GM19238 (cell line): Measurements from ENCODE around the gene NCEH1.
"Not testable (repeated sequence)": the region's sequence is repeated elsewhere in the genome, so short reads cannot be mapped to it uniquely, and the experiment has no call there.

Experiments used
- DNase-seq: peaks from one replicate; pipeline ENCODE4 v3.0.0; 2011; ENCODE audit warnings: low spot score; ENCODE audit not compliant: insufficient read length

Gene NCEH1

GRCh38 chr3:172614340-172615274 lies 96.3 kb downstream of the NCEH1 start:
- DNase-seq: no peak

- no peak for DNase-seq
Measured at GRCh38 chr3:172613845-172614244, 97.0 kb downstream of the NCEH1 start.

- no peak for DNase-seq
Measured at GRCh38 chr3:172612871-172613678, 97.8 kb downstream of the NCEH1 start.

GRCh38 chr3:172609750-172610149 lies 101.1 kb downstream of the NCEH1 start:
- no peak for DNase-seq

GRCh38 chr3:172608575-172608974 lies 102.3 kb downstream of the NCEH1 start:
- DNase-seq: no peak

GRCh38 chr3:172607305-172608121 lies 103.4 kb downstream of the NCEH1 start:
- no peak for DNase-seq

GRCh38 chr3:172606021-172606420 lies 104.8 kb downstream of the NCEH1 start:
- DNase-seq: no peak

GRCh38 chr3:172604895-172605646 lies 105.8 kb downstream of the NCEH1 start:
- no peak for DNase-seq

- no peak for DNase-seq
Measured at GRCh38 chr3:172601066-172601832, 109.6 kb downstream of the NCEH1 start.

GRCh38 chr3:172600644-172601065 lies 110.2 kb downstream of the NCEH1 start:
- no peak for DNase-seq

- no peak for DNase-seq
Measured at GRCh38 chr3:172598904-172599303, 112.0 kb downstream of the NCEH1 start.

- DNase-seq: no peak
Measured at GRCh38 chr3:172596394-172596706, 114.5 kb downstream of the NCEH1 start.

GRCh38 chr3:172595664-172596393 lies 115.0 kb downstream of the NCEH1 start:
- DNase-seq: peak; percentile 44

- not testable (repeated sequence) for DNase-seq
Measured at GRCh38 chr3:172594900-172595663, 115.8 kb downstream of the NCEH1 start.

GRCh38 chr3:172592898-172593669 lies 117.8 kb downstream of the NCEH1 start:
- DNase-seq: no peak

- DNase-seq: peak; percentile 37
Measured at GRCh38 chr3:172591876-172592771, 118.7 kb downstream of the NCEH1 start.

- no peak for DNase-seq
Measured at GRCh38 chr3:172591125-172591605, 119.7 kb downstream of the NCEH1 start.
